Astrocyte (in vitro differentiated cells and primary cell): ENCODE data around the gene NCAPG. TPM values are rescaled to one million over a fixed set of nuclear protein-coding genes. Genes with fewer than 3 reads are reported as not detected.
A peak's percentile ranks its signal among the peaks of the same experiment; 100 is the strongest.

Experiments
- DNase-seq: peaks from one replicate; pipeline ENCODE4 v3.0.0-alpha.2; 2010; ENCODE audit warnings: low read depth
- FAIRE-seq: peaks from 2 replicates; lab custom pipeline; 2011; peaks lifted over from hg19 to GRCh38; lab: Jason Lieb, UNC
- H2AFZ ChIP-seq: 2 replicates; pipeline ENCODE4 v1.6.0; 2012; ENCODE audit warnings: low read depth, low read length, inconsistent platforms
- H3K27ac ChIP-seq: 2 replicates; pipeline ENCODE4 v1.5.1; 2011; ENCODE audit warnings: low read depth, low read length, inconsistent platforms
- H3K27me3 ChIP-seq: 2 replicates; pipeline ENCODE4 v1.6.0; 2011; ENCODE audit warnings: low read length, inconsistent platforms; ENCODE audit not compliant: insufficient read depth
- H3K36me3 ChIP-seq: 2 replicates; pipeline ENCODE4 v1.5.1; 2011; ENCODE audit warnings: low read length, inconsistent platforms; ENCODE audit not compliant: insufficient read depth
- H3K4me1 ChIP-seq: 2 replicates; pipeline ENCODE4 v1.5.1; 2011; ENCODE audit warnings: low read length, inconsistent platforms; ENCODE audit not compliant: insufficient read depth
- H3K4me2 ChIP-seq: 2 replicates; pipeline ENCODE4 v1.6.0; 2012; ENCODE audit warnings: low read length, inconsistent platforms
- H3K4me3 ChIP-seq: 2 replicates; pipeline ENCODE4 v1.5.1; 2011; ENCODE audit warnings: low read depth, mild to moderate bottlenecking, low read length, inconsistent platforms; ENCODE audit not compliant: insufficient read depth
- H3K79me2 ChIP-seq: 2 replicates; pipeline ENCODE4 v1.6.0; 2012; ENCODE audit warnings: mild to moderate bottlenecking, low read length, inconsistent platforms; ENCODE audit not compliant: insufficient read depth
- H3K9ac ChIP-seq: 2 replicates; pipeline ENCODE4 v1.6.0; 2012; ENCODE audit warnings: mild to moderate bottlenecking, low read length, inconsistent platforms
- H3K9me3 ChIP-seq: 2 replicates; pipeline ENCODE4 v1.5.1; 2012; ENCODE audit warnings: low read depth, mild to moderate bottlenecking, low read length, inconsistent platforms; ENCODE audit not compliant: insufficient read depth
- H4K20me1 ChIP-seq: 2 replicates; pipeline ENCODE4 v1.6.0; 2012; ENCODE audit warnings: low read length, inconsistent platforms; ENCODE audit not compliant: insufficient read depth
- H3K27ac Mint-ChIP-seq: one replicate; pipeline ENCODE4 v1.8.0; 2021; ENCODE audit warnings: mild to moderate bottlenecking, mixed read lengths; ENCODE audit not compliant: unreplicated experiment
- H3K27me3 Mint-ChIP-seq: one replicate; pipeline ENCODE4 v1.8.0; 2021; ENCODE audit warnings: low read depth, mixed read lengths; ENCODE audit not compliant: unreplicated experiment
- H3K36me3 Mint-ChIP-seq: one replicate; pipeline ENCODE4 v1.8.0; 2021; ENCODE audit warnings: low read depth, mixed read lengths; ENCODE audit not compliant: unreplicated experiment
- H3K4me1 Mint-ChIP-seq: one replicate; pipeline ENCODE4 v1.8.0; 2021; ENCODE audit warnings: low read depth, mixed read lengths; ENCODE audit not compliant: unreplicated experiment
- H3K4me3 Mint-ChIP-seq: one replicate; pipeline ENCODE4 v1.8.0; 2021; ENCODE audit warnings: mild to moderate bottlenecking, moderate library complexity, mixed read lengths; ENCODE audit not compliant: unreplicated experiment
- H3K9me3 Mint-ChIP-seq: one replicate; pipeline ENCODE4 v1.8.0; 2021; ENCODE audit warnings: mild to moderate bottlenecking, mixed read lengths; ENCODE audit not compliant: unreplicated experiment
- CTCF ChIP-seq: IDR thresholded peaks from 2 replicates; pipeline ENCODE4 v1.5.1; 2011; ENCODE audit warnings: low read depth, mild to moderate bottlenecking, inconsistent platforms, low read length, moderate library complexity; ENCODE audit not compliant: insufficient read depth
- EZH2 ChIP-seq: IDR thresholded peaks from 2 replicates; pipeline ENCODE4 v1.6.1; 2012; ENCODE audit warnings: mild to moderate bottlenecking, low read length, inconsistent platforms; ENCODE audit not compliant: insufficient read depth
- total RNA-seq: library from RNA; stranded (reverse); gene quantifications from 2 replicates; pipeline ENCODE4 v1.2.1, GENCODE V29; 2021

NCAPG gene
- total RNA-seq, 1 donor from 2014 or later: 4.7 TPM

DNA sequence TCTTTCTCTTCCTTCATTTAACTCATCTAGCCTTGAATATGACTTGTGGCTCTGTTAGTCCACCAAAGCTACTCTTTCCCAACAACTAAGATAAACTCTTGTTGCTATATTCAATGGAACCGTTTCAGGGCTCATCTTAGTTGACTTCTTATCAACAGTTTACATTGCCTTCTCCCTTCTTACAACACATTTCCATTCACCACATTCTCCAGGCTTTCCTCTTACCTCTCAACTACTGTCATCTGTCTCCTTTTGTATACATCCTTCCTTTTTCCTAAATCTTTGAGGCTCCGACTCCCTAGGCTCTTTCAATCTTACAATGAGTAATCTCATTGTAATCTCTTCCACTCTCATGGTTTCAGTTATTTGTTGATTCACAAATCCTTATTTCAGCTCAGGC, 58.5 kb downstream of the NCAPG start:
- no peak overlapping the region for H3K9ac ChIP-seq
- H3K36me3 Mint-ChIP-seq: no peaks in the 10 kb centered on the region
- H3K9me3 Mint-ChIP-seq: no peaks in the 10 kb centered on the region
- no peak overlapping the region for H3K4me3 Mint-ChIP-seq
- no peaks in the 10 kb centered on the region for H4K20me1 ChIP-seq
- H3K79me2 ChIP-seq: no peaks in the 10 kb centered on the region
- no peaks in the 10 kb centered on the region for H3K4me1 ChIP-seq
- no peak overlapping the region for H3K4me2 ChIP-seq
- no peak for DNase-seq
- H3K4me3 ChIP-seq: no peak overlapping the region
- H3K36me3 ChIP-seq: no peaks in the 10 kb centered on the region
- no peaks in the 10 kb centered on the region for H3K27me3 Mint-ChIP-seq
- no peaks in the 10 kb centered on the region for H3K4me1 Mint-ChIP-seq
- no peaks in the 10 kb centered on the region for H3K27me3 ChIP-seq
- H3K27ac Mint-ChIP-seq: no peak overlapping the region
- no peak overlapping the region for H2AFZ ChIP-seq
- peak; percentile 34 for FAIRE-seq
- no peak for TF ChIP-seq CTCF
- TF ChIP-seq EZH2: no peak
- no peak overlapping the region for H3K27ac ChIP-seq
- H3K9me3 ChIP-seq: no peaks in the 10 kb centered on the region

DNA sequence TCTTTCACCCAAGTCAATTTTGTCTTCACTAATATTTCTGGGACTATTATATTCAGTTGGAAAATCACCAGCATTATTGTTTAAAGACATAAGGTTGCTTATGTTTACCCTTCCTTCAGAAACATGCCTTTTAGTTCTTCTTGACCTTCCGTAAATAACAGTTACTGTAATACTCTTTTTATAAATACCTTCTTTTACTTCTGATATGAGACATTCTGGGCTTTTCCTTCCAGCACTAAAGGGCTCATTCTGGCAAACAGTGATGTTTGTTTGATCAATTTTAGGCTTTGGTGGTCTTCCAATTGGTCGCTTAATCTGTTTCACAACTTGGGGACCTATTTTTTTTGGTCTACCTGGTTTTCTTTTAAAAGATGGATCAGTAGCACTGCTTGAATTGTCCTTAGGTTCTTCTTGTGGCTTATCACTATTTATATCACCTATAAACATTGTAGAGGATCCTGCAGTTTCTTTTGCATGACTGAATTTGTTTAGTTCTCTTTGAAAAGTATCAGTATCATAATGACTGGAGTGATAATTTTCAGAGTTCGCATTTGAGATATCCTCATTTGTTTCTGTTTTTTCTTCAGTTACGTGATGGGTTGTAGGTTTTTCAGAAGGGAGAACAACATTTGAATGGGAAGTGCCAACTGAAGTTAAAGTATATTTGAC, 64.8 kb downstream of the NCAPG start:
- no peaks in the 10 kb centered on the region for H3K4me1 Mint-ChIP-seq
- no peaks in the 10 kb centered on the region for H3K36me3 Mint-ChIP-seq
- no peaks in the 10 kb centered on the region for H3K9me3 Mint-ChIP-seq
- TF ChIP-seq CTCF: no peak
- TF ChIP-seq EZH2: no peak
- Histone ChIP-seq H3K4me2 (no peak overlapping the region), H3K27ac (no peak overlapping the region), H2AFZ (no peak overlapping the region), H3K9ac (no peak overlapping the region), H3K4me3 (no peak overlapping the region), H3K4me1 (no peaks in the 10 kb centered on the region), H3K36me3 (no peaks in the 10 kb centered on the region), H3K9me3 (no peaks in the 10 kb centered on the region), H3K79me2 (no peaks in the 10 kb centered on the region), H4K20me1 (no peaks in the 10 kb centered on the region), H3K27me3 (no peaks in the 10 kb centered on the region)
- no peak overlapping the region for H3K27ac Mint-ChIP-seq
- DNase-seq (no peak), FAIRE-seq (peak; percentile 81)
- H3K27me3 Mint-ChIP-seq: no peaks in the 10 kb centered on the region
- H3K4me3 Mint-ChIP-seq: no peak overlapping the region

DNA sequence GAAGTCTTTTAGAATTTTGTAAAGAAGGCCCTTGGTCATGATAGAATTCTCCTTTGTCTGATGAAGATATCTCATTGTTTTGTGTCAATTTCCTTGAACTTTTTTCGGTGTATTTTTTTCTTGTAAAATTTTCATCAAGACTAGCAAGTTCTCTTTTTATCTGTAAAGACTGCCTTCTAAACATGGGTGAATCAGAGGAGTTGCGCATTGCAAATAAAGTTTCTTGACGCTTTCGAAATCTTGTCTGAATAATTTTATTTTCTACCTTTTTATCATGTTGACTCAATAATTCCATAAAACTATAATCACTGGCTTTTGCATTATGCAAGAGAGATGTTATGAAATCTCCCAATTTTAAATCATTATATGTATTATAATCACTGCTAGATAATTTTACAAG, 66.2 kb downstream of the NCAPG start:
- H3K4me3 Mint-ChIP-seq: no peak overlapping the region
- no peak for FAIRE-seq
- no peak for DNase-seq
- Histone ChIP-seq H3K27me3 (no peaks in the 10 kb centered on the region), H2AFZ (no peak overlapping the region), H4K20me1 (no peaks in the 10 kb centered on the region), H3K36me3 (no peaks in the 10 kb centered on the region), H3K79me2 (no peaks in the 10 kb centered on the region), H3K4me3 (no peak overlapping the region), H3K9ac (no peak overlapping the region), H3K27ac (no peak overlapping the region), H3K4me1 (no peaks in the 10 kb centered on the region), H3K4me2 (no peak overlapping the region), H3K9me3 (no peaks in the 10 kb centered on the region)
- no peak for TF ChIP-seq CTCF
- no peak for TF ChIP-seq EZH2
- no peaks in the 10 kb centered on the region for H3K27me3 Mint-ChIP-seq
- no peaks in the 10 kb centered on the region for H3K36me3 Mint-ChIP-seq
- no peak overlapping the region for H3K27ac Mint-ChIP-seq
- no peaks in the 10 kb centered on the region for H3K9me3 Mint-ChIP-seq
- H3K4me1 Mint-ChIP-seq: no peaks in the 10 kb centered on the region
